ENCODE measurements around the gene TEN1.

DNA sequence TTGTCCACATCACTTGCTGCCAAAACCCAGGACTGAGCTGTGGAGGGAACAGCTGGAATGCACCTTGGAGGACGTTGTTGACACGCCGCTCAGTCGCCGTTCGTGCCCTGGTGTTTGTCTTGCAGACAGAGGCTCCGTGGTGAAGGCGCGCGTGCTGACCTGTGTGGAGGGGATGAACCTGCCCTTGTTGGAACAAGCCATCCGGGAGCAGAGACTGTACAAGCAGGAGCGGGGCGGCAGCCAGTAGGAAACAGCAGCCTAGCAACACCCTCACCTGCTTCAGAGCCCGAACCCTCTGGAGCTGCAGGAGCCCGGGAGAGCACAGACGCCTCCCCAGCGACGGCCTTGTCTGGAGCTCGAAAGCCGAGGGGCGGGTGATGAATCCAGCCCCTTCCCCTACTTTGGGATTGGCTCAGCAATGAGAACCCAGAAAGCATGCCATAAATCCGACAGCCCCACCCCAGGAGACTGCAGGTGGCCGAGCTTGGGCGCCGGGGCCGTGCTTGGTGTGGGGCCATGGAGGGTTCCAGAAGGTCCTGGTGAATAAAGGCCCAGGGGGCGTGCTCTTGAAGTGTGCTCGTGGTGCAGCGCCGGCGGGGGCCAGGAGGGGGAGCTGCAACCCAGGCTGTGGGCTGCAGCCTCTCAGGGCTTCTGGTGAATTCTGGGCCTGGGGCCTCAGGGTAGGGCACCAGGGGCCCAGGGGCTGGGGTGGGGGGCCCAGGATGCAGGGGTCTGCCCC is 21.1 kb downstream of the TEN1 start:
- TF ChIP-seq REST (IDR thresholded peaks at IDR 0.05; ENCODE audit: insufficient read depth in 1 of 2, low read depth in 2 of 2, low read length in 2 of 2) (no peak), POLR2AphosphoS5 (IDR thresholded peaks at IDR 0.05; ENCODE audit: low read depth, low read length) (no peak), TAF1 (IDR thresholded peaks at IDR 0.05; ENCODE audit: borderline replicate concordance, insufficient read depth, low read length) (no peak), SIN3A (IDR thresholded peaks at IDR 0.05; ENCODE audit: borderline replicate concordance, insufficient read depth, low read length) (no peak)

Measured in PFSK-1 (cell line).